A673 (cell line): ENCODE results near the gene KRTAP4-6.
"Not testable (repeated sequence)": the region's sequence is repeated elsewhere in the genome, so short reads cannot be mapped to it uniquely, and the experiment has no call there.

Source experiments
- EZH2 ChIP-seq: fragments of 200-600 bp; sonication (generic); IDR thresholded peaks from 2 replicates; pipeline ENCODE4 v1.6.1; 2017; ENCODE audit warnings: borderline replicate concordance, low read depth, mild to moderate bottlenecking, mixed read lengths, antibody characterized with exemption, low read length; ENCODE audit not compliant: poor library complexity, severe bottlenecking
- TF ChIP-seq, protein P1 (sequence below): fragments of 300-800, 200-600 bp; sonication (generic); conservative IDR thresholded peaks from 2 replicates; pipeline ENCODE4 v1.5.1; 2017; ENCODE audit warnings: low read depth, mild to moderate bottlenecking, antibody characterized with exemption, low read length, moderate library complexity, mixed read lengths

DNA sequence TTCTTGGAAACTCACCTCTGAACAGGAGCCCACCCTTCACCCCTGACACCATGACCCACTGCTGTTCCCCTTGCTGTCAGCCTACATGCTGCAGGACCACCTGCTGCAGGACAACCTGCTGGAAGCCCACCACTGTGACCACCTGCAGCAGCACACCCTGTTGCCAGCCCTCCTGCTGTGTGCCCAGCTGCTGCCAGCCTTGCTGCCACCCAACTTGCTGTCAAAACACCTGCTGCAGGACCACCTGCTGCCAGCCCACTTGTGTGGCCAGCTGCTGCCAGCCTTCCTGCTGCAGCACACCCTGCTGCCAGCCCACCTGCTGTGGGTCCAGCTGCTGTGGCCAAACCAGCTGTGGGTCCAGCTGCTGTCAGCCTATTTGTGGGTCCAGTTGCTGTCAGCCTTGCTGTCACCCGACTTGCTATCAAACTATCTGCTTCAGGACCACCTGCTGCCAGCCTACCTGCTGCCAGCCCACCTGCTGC is 49.5 kb upstream of the KRTAP4-6 start, which contains the start of gene KRTAP9-1:
- TF ChIP-seq, protein P1, sequence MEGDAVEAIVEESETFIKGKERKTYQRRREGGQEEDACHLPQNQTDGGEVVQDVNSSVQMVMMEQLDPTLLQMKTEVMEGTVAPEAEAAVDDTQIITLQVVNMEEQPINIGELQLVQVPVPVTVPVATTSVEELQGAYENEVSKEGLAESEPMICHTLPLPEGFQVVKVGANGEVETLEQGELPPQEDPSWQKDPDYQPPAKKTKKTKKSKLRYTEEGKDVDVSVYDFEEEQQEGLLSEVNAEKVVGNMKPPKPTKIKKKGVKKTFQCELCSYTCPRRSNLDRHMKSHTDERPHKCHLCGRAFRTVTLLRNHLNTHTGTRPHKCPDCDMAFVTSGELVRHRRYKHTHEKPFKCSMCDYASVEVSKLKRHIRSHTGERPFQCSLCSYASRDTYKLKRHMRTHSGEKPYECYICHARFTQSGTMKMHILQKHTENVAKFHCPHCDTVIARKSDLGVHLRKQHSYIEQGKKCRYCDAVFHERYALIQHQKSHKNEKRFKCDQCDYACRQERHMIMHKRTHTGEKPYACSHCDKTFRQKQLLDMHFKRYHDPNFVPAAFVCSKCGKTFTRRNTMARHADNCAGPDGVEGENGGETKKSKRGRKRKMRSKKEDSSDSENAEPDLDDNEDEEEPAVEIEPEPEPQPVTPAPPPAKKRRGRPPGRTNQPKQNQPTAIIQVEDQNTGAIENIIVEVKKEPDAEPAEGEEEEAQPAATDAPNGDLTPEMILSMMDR = not testable (repeated sequence)
- not testable (repeated sequence) for TF ChIP-seq EZH2
